Measurements from ENCODE around the gene VTI1A.

GRCh38 chr10:112510384-112510783, 63.4 kb downstream of the VTI1A start:
- no peak for TF ChIP-seq CTCF (IDR thresholded peaks at IDR 0.05)
- no peak for TF ChIP-seq POLR2A (IDR thresholded peaks at IDR 0.05)

All from uterus (tissue), 2 donors.